GM19397 (cell line): ENCODE measurements around the gene CFD.
"Not testable (repeated sequence)": the region's sequence is repeated elsewhere in the genome, so short reads cannot be mapped to it uniquely, and the experiment has no call there.

Experiments
- ATAC-seq: cut with Tn5 transposase; IDR thresholded peaks from one replicate; pipeline ENCODE4 v1.9.1; 2021; ENCODE audit warnings: mild to moderate bottlenecking, moderate library complexity; ENCODE audit not compliant: unreplicated experiment

CFD gene

DNA sequence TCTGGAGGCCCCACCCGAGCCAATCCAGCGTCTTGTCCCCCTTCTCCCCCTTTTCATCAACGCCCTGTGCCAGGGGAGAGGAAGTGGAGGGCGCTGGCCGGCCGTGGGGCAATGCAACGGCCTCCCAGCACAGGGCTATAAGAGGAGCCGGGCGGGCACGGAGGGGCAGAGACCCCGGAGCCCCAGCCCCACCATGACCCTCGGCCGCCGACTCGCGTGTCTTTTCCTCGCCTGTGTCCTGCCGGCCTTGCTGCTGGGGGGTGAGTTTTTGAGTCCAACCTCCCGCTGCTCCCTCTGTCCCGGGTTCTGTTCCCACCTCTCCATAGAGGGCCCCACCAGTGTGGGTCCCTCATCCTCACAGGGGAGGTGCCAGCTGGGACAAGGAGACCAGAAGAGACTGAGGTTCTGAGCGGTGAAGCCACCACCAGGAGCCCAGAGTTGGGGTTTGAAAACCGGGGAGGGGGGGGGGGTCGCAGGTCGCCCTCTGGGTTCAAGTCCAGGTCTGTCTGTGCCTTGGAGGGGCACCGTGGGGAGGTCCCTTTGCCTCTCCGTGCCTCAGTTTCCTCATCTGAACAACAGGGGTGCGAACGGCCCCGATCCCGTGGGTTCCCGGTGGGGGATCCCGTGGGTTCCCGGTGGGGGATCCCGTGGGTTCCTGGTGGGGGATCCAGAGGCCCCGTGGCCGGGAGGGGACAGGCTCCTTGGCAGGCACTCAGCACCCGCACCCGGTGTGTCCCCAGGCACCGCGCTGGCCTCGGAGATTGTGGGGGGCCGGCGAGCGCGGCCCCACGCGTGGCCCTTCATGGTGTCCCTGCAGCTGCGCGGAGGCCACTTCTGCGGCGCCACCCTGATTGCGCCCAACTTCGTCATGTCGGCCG lies 7.1 kb upstream of the CFD start, which contains the start of gene ELANE:
Gene ELANE (plus strand): TSS at position 168 of the 878 bp plus-strand sequence. CDS start 26 bp downstream, at position 194.
- no peak for ATAC-seq

DNA sequence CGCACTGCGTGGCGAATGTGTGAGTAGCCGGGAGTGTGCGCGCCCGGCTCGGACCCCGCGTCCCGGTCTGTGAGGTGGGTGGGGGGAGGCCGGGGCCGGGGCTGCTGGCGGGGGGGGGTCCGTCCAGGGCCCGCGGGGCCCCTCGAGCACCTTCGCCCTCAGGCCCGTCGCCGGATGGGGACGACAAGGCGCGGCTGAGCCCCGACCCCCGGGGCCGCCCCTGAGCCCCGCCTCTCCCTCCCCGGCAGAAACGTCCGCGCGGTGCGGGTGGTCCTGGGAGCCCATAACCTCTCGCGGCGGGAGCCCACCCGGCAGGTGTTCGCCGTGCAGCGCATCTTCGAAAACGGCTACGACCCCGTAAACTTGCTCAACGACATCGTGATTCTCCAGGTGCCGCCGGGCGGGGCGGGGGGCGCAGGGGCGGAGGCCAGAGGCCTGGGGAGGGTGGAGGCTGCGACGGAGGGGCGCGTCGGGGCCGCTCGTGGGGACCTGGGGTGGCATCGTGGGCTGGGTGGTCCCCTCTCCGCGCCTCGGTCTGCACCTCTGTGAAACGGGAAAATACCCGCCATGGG lies 6.4 kb upstream of the CFD start:
- no peak for ATAC-seq

- not testable (repeated sequence) for ATAC-seq
Measured at GRCh38 chr19:853614-854220, 5.7 kb upstream of the CFD start.

GRCh38 chr19:854549-854948 lies 4.9 kb upstream of the CFD start:
- no peak for ATAC-seq

- no peak for ATAC-seq
Measured at GRCh38 chr19:855142-855541, 4.3 kb upstream of the CFD start.

DNA sequence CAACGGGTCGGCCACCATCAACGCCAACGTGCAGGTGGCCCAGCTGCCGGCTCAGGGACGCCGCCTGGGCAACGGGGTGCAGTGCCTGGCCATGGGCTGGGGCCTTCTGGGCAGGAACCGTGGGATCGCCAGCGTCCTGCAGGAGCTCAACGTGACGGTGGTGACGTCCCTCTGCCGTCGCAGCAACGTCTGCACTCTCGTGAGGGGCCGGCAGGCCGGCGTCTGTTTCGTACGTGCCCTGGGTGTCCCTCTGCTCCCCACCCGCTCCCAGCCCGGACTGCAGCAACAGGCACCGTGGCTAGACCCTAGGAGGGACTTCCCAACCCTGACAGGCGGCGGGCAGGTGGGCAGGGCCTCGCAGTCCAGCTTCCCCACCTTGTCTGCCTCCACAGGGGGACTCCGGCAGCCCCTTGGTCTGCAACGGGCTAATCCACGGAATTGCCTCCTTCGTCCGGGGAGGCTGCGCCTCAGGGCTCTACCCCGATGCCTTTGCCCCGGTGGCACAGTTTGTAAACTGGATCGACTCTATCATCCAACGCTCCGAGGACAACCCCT lies 3.8 kb upstream of the CFD start:
- ATAC-seq, result no peak

- no peak for ATAC-seq
Measured at GRCh38 chr19:858284-858683, 1.2 kb upstream of the CFD start.

- ATAC-seq, result no peak
Measured at GRCh38 chr19:861141-861755, 1.8 kb downstream of the CFD start.

GRCh38 chr19:861756-862580 lies 2.5 kb downstream of the CFD start:
- no peak for ATAC-seq

- no peak for ATAC-seq
Measured at GRCh38 chr19:862581-863314, 3.3 kb downstream of the CFD start.

GRCh38 chr19:863315-863620 lies 3.8 kb downstream of the CFD start:
- no peak for ATAC-seq

DNA sequence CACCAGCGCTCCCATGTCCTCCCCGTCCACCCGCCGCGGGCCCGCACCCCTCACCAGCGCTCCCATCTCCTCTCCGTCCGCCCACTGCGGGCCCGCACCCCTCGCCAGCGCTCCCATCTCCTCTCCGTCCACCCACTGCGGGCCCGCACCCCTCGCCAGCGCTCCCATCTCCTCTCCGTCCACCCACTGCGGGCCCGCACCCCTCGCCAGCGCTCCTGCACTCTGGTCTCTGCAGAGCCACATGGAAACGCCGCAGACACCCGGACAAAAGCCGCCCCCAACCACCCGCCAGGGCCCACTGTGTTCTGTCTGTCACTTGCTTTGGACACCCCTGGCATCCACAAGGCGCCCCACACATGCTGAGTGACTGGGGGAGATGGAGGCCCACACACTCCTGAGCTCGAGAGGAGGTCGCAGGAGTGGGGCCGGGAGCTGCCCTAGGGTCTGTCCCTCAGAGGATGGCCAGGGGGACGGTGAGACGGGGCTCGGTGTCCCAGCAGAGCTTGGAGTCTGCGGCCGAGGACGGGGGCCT lies 7.4 kb downstream of the CFD start:
- ATAC-seq, result no peak

DNA sequence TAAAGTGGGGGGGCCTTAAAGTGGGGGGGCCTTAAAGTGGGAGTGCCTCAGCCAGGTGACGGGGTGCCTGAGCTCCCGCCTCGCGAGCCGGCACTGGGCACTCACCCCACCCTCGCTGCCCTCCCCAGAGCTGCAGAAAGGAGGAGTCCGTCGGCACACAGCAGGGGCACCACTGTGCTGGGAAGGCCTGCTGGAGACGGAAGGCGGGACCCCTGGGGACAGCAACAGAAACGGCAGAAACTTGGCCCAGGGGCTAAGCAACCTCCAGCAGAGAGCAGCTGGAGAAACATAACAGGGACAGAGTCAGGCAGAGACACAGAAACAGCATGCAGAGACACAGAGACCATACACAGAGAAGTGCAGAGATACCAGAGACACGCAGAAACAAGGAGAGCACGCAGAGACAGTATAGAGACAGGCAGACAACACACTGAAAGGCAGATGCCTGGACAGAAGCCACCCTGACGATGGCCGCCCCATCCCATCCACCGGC lies 7.9 kb downstream of the CFD start:
- no peak for ATAC-seq

GRCh38 chr19:867855-868457 lies 8.5 kb downstream of the CFD start:
- ATAC-seq, result no peak

DNA sequence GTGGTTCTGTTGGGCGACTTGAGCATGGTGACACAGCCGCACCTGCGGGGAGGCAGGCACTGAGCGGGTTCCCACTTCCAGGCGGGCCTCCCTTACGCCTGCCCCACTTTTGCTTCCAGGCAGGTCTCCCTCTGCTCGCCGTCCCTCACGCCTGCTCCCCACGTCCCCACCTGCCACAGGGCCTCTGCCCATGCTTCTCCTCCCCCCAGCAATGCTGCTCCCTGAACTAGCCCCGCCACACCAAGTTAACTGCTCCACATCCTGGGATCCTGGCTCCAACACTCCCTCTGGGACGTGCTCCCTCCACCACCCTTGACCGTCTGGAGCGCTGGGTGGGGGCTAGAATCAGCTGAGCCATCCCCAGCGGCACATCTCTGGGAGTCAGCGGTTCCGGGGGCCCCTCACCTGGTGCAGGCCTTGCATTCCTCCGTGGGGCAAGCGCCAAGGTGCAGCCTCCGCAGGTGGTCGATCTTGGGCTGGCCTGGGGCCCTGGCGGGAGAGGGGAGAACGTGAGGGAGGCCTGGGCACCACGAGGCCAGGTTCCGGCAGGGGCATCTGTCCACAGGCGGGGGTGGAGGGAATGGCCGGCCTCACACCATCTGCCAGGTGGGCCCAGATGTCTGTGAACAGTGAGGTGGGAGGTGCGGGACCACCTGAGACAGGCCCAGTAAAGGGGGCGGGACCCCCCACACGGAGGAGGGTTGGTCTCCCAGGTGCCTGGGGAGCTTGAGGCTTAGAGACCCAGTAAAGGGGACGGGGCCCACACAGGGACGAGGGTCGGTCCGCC lies 9.2 kb downstream of the CFD start:
- no peak for ATAC-seq

GRCh38 chr19:869245-870177 lies 10.0 kb downstream of the CFD start:
- ATAC-seq, result no peak

DNA sequence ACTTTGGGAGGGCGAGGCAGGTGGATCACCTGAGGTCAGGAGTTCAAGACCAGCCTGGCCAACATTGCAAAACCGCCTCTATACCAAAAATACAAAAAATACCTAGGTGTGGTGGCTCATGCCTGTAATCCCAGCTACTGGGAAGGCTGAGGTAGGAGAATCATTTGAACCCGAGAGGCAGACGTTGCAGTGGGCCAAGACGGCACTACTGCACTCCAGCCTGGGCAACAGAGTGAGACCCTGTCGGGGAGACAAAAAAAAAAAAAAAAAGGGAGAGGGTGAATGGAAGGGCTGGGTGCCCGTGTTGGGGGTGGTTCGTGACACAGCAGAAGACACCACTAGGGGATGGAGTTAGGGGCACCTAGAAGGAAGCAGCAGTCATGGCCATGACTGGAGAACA lies 10.8 kb downstream of the CFD start:
- no peak for ATAC-seq
